SW 1271 (cell line): ENCODE data around the gene ZNF519.

Source experiments
- DNase-seq, 2 experiments: peaks; one replicate each; lab custom pipeline; 2025; lab: John Stamatoyannopoulos, UW

The ZNF519 gene

DNA sequence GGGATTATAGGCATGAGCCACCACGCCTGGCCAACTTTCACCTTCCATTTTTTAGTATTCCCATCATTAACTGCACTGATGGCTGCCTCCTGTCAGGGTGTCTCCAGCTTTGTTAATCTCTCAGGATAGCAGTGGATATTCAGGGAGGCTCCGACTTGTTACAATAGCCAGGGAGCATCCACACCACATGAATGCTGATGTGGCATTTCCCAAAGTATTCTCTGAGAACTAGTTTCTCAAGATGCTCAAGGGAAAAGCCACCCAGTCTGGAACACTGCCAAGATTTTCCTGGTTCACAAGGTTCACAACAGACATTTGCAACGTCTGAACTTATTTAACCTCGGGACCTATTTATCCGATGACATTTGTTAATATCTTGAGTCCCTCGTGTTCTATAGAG is 33.8 kb downstream of the ZNF519 start:
- no peak for DNase-seq

DNA sequence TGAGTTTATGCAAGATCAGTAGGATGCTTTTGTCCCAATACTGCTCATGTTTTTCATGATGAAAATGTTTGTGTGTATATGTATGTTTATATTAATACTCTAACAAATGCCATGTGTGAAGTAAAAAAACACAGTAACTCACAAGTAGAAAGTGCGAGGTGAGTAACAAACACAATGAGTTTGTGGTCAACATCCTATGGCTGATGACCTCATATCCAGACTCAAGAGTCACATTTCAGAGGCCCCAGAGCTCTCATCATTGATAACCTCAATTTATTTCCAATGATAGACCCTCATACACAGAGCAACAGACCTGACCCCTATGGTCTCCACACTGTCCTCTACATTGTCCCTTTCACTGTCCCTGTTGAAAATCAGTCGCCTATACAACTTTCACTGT is 34.5 kb downstream of the ZNF519 start:
- no peak for DNase-seq

DNA sequence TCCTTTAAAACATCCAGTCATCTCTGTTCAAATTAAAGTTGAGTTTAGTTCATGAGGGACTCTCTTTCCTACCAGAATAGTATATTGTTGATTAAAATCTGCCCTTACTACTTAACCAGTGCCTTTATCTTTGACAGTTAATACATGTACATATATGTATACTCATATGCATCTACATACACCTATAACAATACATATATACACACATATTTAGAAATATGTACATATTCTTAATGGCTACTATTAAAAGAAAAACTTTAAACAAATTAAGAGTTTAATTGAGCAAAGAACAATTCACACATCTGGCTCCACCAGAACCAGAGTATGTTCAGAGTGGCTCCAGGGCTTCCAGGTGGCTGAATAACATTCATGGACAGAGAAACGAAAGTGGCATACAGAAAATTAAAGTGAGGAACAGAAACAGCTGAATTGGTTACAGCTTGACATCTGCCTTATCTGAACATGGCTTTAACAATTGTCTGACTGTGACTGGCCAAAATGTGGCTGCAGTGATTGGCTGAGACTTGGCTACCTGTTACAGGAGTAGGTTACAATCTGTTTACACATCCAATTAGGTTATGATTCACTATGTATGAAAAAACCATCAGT is 38.8 kb downstream of the ZNF519 start:
- no peak for DNase-seq

DNA sequence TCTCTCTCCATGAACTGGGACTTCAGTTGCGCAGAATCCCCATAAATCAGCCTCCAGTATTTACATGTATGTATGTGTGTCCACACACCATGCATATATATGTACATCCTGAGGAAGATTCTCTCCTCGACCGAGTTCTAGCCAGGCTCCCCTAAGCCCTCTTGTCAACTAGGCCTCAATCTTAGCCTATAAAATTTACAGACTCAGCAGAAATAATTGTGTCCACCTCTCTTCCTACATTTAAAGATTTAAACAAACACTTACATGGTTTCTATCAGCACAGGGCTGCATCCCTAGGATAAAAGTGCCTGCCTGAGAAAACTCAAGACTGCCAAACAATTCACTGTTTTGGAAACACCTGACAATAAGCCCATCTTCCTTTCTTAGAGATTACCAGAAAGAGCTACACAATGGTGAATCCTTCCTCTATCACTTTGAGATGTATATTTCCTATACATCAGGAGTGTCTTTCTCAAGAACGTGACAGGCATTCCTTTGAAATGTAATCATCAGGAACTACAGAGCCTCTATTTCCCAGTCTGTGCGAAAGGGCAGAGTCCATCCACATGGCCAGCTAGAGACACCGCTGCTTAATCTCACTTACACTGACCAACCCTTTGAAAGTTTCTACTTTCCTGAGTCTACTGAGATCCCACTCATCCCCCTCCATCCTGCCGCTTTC is 39.5 kb downstream of the ZNF519 start:
- no peak for DNase-seq

DNA sequence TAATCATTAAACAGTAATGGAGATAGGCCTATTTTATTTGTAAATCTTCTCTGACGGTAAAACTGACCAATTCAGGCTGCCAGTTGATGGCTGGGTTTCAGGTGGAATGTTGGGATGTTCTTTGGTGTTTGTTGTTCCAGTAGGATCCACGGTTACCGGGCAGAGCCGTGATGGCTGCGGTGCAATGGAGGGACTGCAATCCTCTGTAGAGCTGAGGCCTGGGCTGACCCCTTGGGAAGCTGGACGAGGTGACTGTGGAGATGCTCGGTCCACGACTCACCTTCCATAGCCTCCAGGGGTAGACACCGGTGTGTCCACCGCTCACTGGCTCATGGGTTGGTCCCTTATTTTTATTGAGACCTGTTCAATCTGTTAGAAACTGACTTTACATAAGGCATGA is 42.5 kb downstream of the ZNF519 start:
- DNase-seq = no peak

DNA sequence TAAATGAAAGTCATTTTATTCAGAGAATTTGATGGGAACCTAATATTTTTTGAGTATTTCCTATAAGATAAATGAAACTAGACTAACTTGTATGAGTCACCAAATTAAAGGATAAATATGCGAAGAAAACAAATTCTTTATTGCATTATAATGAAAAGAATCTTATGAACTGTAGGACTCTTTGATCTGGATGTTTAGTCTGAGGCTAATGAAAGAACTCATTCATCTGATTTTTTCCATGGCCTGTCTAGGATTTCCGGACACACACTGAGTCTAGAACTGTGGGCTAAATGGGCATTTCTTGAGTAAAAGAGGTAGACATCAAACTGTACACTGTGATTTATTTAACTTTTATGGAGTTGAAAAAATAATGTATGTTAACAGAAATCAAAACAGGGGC is 43.0 kb downstream of the ZNF519 start:
- DNase-seq = no peak

DNA sequence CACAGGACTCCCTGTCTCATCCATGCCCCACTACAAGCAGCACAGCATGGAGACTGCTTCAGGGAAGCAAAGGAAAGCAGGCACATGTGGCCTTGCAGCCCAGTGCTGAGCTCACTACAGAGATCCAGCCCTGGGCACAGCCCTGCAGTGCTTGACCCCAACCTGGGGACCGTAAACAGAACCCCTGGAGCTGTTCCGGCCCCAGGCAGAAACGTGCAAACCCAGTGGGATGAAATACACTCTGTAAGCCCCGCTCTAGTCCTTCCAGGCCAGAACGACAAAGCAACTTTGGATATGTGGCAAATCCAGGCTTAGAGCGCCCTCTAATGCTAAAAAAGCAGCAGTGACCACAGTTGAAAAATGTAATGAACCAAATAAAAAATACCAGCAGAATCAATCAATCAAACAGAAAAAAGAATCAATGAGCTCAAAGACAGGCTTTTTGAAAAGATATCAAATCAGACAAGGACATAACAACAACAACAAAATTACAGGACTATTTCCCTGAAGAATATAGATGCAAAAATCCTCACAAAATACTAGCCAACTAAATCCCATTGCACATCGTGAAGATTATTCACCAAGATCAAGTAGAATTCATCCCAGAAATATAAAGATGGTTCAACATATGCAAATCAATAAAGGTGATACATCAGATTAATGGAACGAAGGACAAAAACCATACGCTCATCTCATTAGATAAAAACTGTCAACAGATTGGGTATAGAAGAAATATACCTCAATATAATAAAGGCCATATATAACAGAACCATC is 45.6 kb downstream of the ZNF519 start:
- no peak for DNase-seq

DNA sequence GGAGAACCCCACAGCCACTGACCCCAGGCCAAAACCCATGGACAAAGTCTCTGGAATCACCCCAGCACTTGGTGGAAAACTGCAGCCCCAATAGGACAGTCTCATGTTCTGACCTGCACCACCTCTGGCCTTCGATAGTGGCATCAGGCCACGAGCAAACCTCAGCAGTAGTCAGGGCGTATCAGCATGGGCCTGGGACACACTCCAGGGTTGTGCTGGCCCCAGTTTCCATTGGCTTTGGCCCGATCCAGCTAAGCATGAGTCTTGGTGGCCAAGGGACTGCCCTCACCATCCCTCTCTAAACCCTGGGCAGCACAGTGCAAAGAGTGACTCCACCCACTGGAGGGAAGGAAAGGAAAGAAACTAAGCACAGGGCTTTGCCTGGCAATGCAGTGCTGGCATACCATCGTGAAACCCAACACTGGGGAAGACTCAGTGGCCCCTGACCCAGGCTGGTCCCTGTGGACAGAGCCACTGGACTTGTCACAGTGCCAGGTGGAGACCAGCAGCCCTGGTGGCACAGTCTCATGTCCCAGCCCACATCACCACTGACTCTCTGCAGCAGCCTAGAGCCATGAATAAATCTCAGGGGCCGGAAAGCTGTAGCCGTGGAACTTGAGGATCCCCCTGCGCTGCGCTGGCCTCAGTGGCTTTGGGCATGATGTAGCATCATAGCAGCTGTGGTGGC is 46.3 kb downstream of the ZNF519 start:
- no peak for DNase-seq

DNA sequence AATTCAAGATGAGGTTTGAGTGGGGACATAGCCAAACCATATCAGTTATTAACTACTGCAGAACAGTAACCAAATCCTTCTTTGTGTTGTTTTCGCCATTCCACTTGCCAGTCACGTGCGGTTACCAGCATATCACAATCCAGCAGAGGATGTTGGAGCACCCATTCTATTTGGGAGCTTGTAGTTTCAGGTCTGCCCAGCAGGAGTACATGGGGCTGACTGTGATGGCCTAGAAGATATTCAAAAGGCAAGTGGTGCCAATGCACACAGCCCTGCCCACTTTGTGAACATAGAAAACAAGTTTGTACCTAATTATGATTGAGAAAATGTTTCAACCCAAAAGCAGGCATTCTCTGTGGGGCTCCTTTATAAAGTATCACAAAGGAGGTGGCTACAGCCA is 57.0 kb downstream of the ZNF519 start:
- DNase-seq = no peak

DNA sequence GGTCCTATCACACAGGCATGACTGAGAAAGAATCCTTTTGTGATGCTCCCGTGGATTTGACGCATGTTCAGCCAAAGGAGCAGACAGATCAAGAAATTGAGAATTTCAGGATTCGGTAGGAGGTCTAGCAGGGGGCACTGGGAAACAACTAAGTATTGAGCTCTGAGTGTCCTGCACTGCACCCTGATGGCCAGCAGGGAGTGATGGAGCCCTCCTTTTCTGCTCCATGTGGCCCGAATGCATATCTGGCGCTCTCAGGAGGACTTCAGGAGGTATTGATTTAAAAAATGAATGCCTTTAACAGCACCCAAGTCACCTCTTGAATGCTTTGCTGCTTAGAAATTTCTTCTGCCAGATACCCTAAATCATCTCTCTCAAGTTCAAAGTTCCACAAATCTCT is 58.0 kb downstream of the ZNF519 start:
- DNase-seq = no peak

DNA sequence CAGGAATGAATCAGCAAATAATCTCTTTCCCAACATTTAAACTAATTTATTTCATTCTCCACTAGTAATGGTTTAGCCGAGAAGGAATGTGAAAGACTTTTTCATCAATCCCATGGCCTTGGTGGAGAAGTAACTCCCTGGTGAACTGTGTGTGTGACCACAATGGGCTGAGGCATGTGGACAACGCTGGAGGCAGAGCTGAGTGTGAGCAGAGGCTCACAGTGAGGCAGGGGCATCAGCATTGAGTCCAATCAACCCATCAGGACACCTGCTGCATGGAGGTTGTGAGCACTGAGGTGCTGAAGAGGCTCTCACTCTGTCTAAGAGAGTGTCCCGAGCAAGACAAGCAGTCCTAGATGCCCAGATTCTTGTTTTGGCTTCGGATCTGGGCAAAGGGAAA is 78.6 kb downstream of the ZNF519 start:
- DNase-seq = no peak
